DOHH2 (cell line): ENCODE data around the gene OXSM.

Source experiments
- H3F3A ChIP-seq: fragments of 200-600 bp; sonication (generic), shearing (Covaris generic); 2 replicates; pipeline ENCODE4 v1.6.0; 2016; ENCODE audit warnings: antibody characterized with exemption, mild to moderate bottlenecking; ENCODE audit not compliant: control insufficient read depth, insufficient read depth
- H3K27ac ChIP-seq: fragments of 200-600 bp; sonication (generic); 2 replicates; pipeline ENCODE4 v1.5.1; 2014; ENCODE audit warnings: low read depth, mild to moderate bottlenecking, low read length, moderate library complexity
- H3K27me3 ChIP-seq: fragments of 200-600 bp; sonication (generic); 2 replicates; pipeline ENCODE4 v1.6.1; 2014; ENCODE audit warnings: mild to moderate bottlenecking, low read length, mixed read lengths; ENCODE audit not compliant: control insufficient read depth
- H3K36me3 ChIP-seq: fragments of 200-600 bp; sonication (generic); 2 replicates; pipeline ENCODE4 v1.6.1; 2014; ENCODE audit warnings: mild to moderate bottlenecking, low read length, moderate library complexity, mixed read lengths; ENCODE audit not compliant: control insufficient read depth
- H3K4me1 ChIP-seq: fragments of 200-600 bp; sonication (generic); 2 replicates; pipeline ENCODE4 v1.6.1; 2014; ENCODE audit warnings: mild to moderate bottlenecking, low read length, mixed read lengths; ENCODE audit not compliant: control insufficient read depth
- H3K4me2 ChIP-seq: fragments of 200-600 bp; sonication (generic); 2 replicates; pipeline ENCODE4 v1.6.0; 2014; ENCODE audit warnings: mild to moderate bottlenecking, low read length, moderate library complexity
- H3K4me3 ChIP-seq: fragments of 200-600 bp; sonication (generic); 2 replicates; pipeline ENCODE4 v1.5.1; 2014; ENCODE audit warnings: mild to moderate bottlenecking, low read length, mixed read lengths
- H3K79me2 ChIP-seq: fragments of 200-600 bp; sonication (generic); 2 replicates; pipeline ENCODE4 v1.6.1; 2014; ENCODE audit warnings: mild to moderate bottlenecking, low read length, mixed read lengths; ENCODE audit not compliant: control insufficient read depth
- H3K9me2 ChIP-seq: fragments of 200-600 bp; sonication (generic); replicated peaks from 2 replicates; pipeline ENCODE4 v1.6.1; 2014; ENCODE audit warnings: mild to moderate bottlenecking, low read length, mixed read lengths; ENCODE audit not compliant: control insufficient read depth
- H3K9me3 ChIP-seq: fragments of 200-600 bp; sonication (generic); 2 replicates; pipeline ENCODE4 v1.6.1; 2014; ENCODE audit warnings: antibody characterized with exemption, low read length, mixed read lengths; ENCODE audit not compliant: control insufficient read depth, insufficient read depth
- H4K20me1 ChIP-seq: fragments of 200-600 bp; sonication (generic); 2 replicates; pipeline ENCODE4 v1.6.0; 2014; ENCODE audit warnings: low read depth, mild to moderate bottlenecking, antibody characterized with exemption, low read length, moderate library complexity; ENCODE audit not compliant: control insufficient read depth, insufficient read depth
- EZH2phosphoT487 ChIP-seq: fragments of 200-600 bp; sonication (generic); IDR thresholded peaks from 2 replicates; pipeline ENCODE4 v1.6.1; 2017; ENCODE audit warnings: borderline replicate concordance, mild to moderate bottlenecking, antibody characterized with exemption, low read length, moderate library complexity, mixed read lengths
- TF ChIP-seq, protein P1 (sequence below): fragments of 200-600 bp; sonication (generic); IDR thresholded peaks from one replicate; pipeline ENCODE4 v1.5.1; 2014; ENCODE audit warnings: antibody characterized with exemption, mild to moderate bottlenecking, low read depth, low read length; ENCODE audit not compliant: poor library complexity, severe bottlenecking

Gene OXSM

GRCh38 chr3:25789596-25790556 is at the start of gene OXSM:
OXSM (plus strand) TSS chr3:25790090; CDS start chr3:25791021, 931 bp downstream.
- H3K36me3 ChIP-seq = peaks cover 25% of the 10 kb centered on the region
- no peaks in the 10 kb centered on the region for H3K9me3 ChIP-seq
- peak within 1 kb of the TSS; percentile 87 for H3K4me2 ChIP-seq
- H3K27ac ChIP-seq = peak within 1 kb of the TSS; percentile 86
- H4K20me1 ChIP-seq = no peaks in the 10 kb centered on the region
- peaks cover 48% of the 10 kb centered on the region for H3K4me1 ChIP-seq
- no peak for TF ChIP-seq EZH2phosphoT487
- TF ChIP-seq, protein P1, sequence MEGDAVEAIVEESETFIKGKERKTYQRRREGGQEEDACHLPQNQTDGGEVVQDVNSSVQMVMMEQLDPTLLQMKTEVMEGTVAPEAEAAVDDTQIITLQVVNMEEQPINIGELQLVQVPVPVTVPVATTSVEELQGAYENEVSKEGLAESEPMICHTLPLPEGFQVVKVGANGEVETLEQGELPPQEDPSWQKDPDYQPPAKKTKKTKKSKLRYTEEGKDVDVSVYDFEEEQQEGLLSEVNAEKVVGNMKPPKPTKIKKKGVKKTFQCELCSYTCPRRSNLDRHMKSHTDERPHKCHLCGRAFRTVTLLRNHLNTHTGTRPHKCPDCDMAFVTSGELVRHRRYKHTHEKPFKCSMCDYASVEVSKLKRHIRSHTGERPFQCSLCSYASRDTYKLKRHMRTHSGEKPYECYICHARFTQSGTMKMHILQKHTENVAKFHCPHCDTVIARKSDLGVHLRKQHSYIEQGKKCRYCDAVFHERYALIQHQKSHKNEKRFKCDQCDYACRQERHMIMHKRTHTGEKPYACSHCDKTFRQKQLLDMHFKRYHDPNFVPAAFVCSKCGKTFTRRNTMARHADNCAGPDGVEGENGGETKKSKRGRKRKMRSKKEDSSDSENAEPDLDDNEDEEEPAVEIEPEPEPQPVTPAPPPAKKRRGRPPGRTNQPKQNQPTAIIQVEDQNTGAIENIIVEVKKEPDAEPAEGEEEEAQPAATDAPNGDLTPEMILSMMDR = no peak
- H3K27me3 ChIP-seq = no peaks in the 10 kb centered on the region
- H3K79me2 ChIP-seq = peaks cover 44% of the 10 kb centered on the region
- H3K4me3 ChIP-seq = peak within 1 kb of the TSS; percentile 80
- H3K9me2 ChIP-seq = no peaks in the 10 kb centered on the region
- peaks cover 4% of the 10 kb centered on the region; the same call in 1 of the 2 replicates for H3F3A ChIP-seq

GRCh38 chr3:25744470-25744869 is 45.4 kb upstream of the OXSM start:
- TF ChIP-seq, protein P1 = no peak
- TF ChIP-seq EZH2phosphoT487 = no peak
- Histone ChIP-seq H3K36me3 (peaks cover 84% of the 10 kb centered on the region), H3K4me3 (no peak overlapping the region), H3K27ac (no peak overlapping the region), H3K9me3 (no peaks in the 10 kb centered on the region), H3K79me2 (peaks cover 5% of the 10 kb centered on the region; the same call in 1 of the 2 replicates), H3F3A (no peaks in the 10 kb centered on the region), H3K4me1 (no peaks in the 10 kb centered on the region), H3K9me2 (no peaks in the 10 kb centered on the region), H4K20me1 (no peaks in the 10 kb centered on the region), H3K4me2 (no peak overlapping the region), H3K27me3 (no peaks in the 10 kb centered on the region)

DNA sequence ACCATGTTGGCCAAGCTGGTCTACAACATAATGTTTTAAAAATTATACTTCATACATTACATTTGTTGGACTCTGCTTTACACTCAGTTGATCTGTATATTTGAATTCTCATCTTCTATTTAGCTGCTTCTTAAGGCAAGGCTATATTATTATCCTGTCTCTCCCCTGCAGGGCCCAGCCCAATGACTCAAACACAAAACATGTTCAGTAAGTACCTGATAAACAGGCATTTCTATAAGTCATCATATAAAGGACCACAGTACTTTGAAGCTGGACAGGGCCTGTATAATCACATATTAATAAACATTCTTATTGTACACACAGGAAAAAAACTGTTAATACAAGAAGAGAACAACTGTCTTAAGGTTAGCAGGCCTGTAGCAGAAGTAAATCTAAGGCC is 42.9 kb upstream of the OXSM start:
- Histone ChIP-seq H3K9me3 (no peaks in the 10 kb centered on the region), H3K4me2 (no peak overlapping the region), H3F3A (no peaks in the 10 kb centered on the region), H3K27ac (no peak overlapping the region), H3K36me3 (peaks cover 97% of the 10 kb centered on the region), H3K4me1 (no peaks in the 10 kb centered on the region), H3K79me2 (peaks cover 5% of the 10 kb centered on the region; the same call in 1 of the 2 replicates), H3K27me3 (no peaks in the 10 kb centered on the region), H3K4me3 (no peak overlapping the region), H4K20me1 (no peaks in the 10 kb centered on the region), H3K9me2 (no peaks in the 10 kb centered on the region)
- TF ChIP-seq, protein P1 = no peak
- TF ChIP-seq EZH2phosphoT487 = no peak
